Epithelial cell of proximal tubule (primary cell): ENCODE results near the gene MFSD11. TPM values are rescaled to one million over a fixed set of nuclear protein-coding genes. Genes with fewer than 3 reads are reported as not detected.
"Not testable (repeated sequence)": the region's sequence is repeated elsewhere in the genome, so short reads cannot be mapped to it uniquely, and the experiment has no call there.

ENCODE experiments used
- DNase-seq: peaks from one replicate; pipeline ENCODE4 v3.0.0-alpha.2; 2011; ENCODE audit warnings: low read depth
- H3K4me3 ChIP-seq: 2 replicates; pipeline ENCODE4 v1.5.1; 2011; ENCODE audit warnings: low read depth, mild to moderate bottlenecking, low read length
- CTCF ChIP-seq: conservative IDR thresholded peaks from 2 replicates; pipeline ENCODE4 v1.5.1; 2012; ENCODE audit warnings: low read depth, mild to moderate bottlenecking, low read length
- total RNA-seq: library from RNA; depleted of rRNA; stranded (reverse); fragments of >200 nt; gene quantifications from 2 replicates; pipeline ENCODE4 v1.2.3, GENCODE V29; 2015

MFSD11 gene
- total RNA-seq, 1 donor from 2014 or later: 13.5 TPM

GRCh38 chr17:76696763-76697701, 40.9 kb upstream of the MFSD11 start:
- DNase-seq: no peak
- H3K4me3 ChIP-seq: no peak overlapping the region
- no peak for TF ChIP-seq CTCF

- H3K4me3 ChIP-seq: no peak overlapping the region
- TF ChIP-seq CTCF: no peak
- no peak for DNase-seq
These were observed 40.0 kb upstream of the MFSD11 start for GRCh38 chr17:76697702-76698465.

GRCh38 chr17:76698466-76698977, 39.4 kb upstream of the MFSD11 start:
- not testable (repeated sequence) for DNase-seq, H3K4me3 ChIP-seq

- TF ChIP-seq CTCF: no peak
- no peak overlapping the region for H3K4me3 ChIP-seq
- no peak for DNase-seq
These were observed 37.7 kb upstream of the MFSD11 start for GRCh38 chr17:76700270-76700616.

- no peak overlapping the region for H3K4me3 ChIP-seq
- no peak for DNase-seq
- TF ChIP-seq CTCF: no peak
These were observed 37.1 kb upstream of the MFSD11 start for GRCh38 chr17:76700617-76701470.

- DNase-seq: no peak
- no peak overlapping the region for H3K4me3 ChIP-seq
These were observed 36.4 kb upstream of the MFSD11 start for GRCh38 chr17:76701471-76701967.

More at GRCh38 chr17:76701471-76701967, 36.4 kb upstream of the MFSD11 start:
- TF ChIP-seq CTCF: no peak
